Neural cell (in vitro differentiated cells): ENCODE measurements around the gene PPP2R5B. TPM values are rescaled to one million over a fixed set of nuclear protein-coding genes. Genes with fewer than 3 reads are reported as not detected.

ENCODE experiments used
- H2AFZ ChIP-seq: fragments of 200-600, 300-800 bp; sonication (generic), shearing (Covaris generic); 2 replicates; pipeline ENCODE4 v1.6.0; 2014; ENCODE audit warnings: low read depth, mild to moderate bottlenecking, antibody characterized with exemption, low read length, moderate library complexity
- H3F3A ChIP-seq: fragments of 200-600 bp; shearing (Covaris generic); 2 replicates; pipeline ENCODE4 v1.6.1; 2016; ENCODE audit warnings: mild to moderate bottlenecking, moderate library complexity, mixed read lengths, antibody characterized with exemption, low read length; ENCODE audit not compliant: insufficient read depth, poor library complexity, severe bottlenecking
- H3K27ac ChIP-seq: fragments of 200-600, 300-800 bp; sonication (generic), shearing (Covaris generic); 2 replicates; pipeline ENCODE4 v1.5.1; 2014; ENCODE audit warnings: mild to moderate bottlenecking, low read length, moderate library complexity
- H3K27me3 ChIP-seq: fragments of 300-800, 200-600 bp; sonication (generic), shearing (Covaris generic); 2 replicates; pipeline ENCODE4 v1.6.0; 2014; ENCODE audit warnings: mild to moderate bottlenecking, low read depth, low read length, moderate library complexity; ENCODE audit not compliant: insufficient read depth
- H3K36me3 ChIP-seq: fragments of 300-800, 200-600 bp; sonication (generic), shearing (Covaris generic); 2 replicates; pipeline ENCODE4 v1.5.1; 2014; ENCODE audit warnings: mild to moderate bottlenecking, antibody characterized with exemption, low read length, moderate library complexity; ENCODE audit not compliant: insufficient read depth
- H3K4me2 ChIP-seq: fragments of 300-800, 200-600 bp; sonication (generic), shearing (Covaris generic); 2 replicates; pipeline ENCODE4 v1.6.0; 2014; ENCODE audit warnings: mild to moderate bottlenecking, low read length
- H3K4me3 ChIP-seq: fragments of 300-800, 200-600 bp; sonication (generic), shearing (Covaris generic); 2 replicates; pipeline ENCODE4 v1.5.1; 2014; ENCODE audit warnings: mild to moderate bottlenecking, low read length, moderate library complexity
- H3K79me2 ChIP-seq: fragments of 200-600 bp; shearing (Covaris generic); replicated peaks from 2 replicates; pipeline ENCODE4 v1.6.0; 2014; ENCODE audit warnings: mild to moderate bottlenecking, low read length, moderate library complexity; ENCODE audit not compliant: insufficient read depth
- H3K9ac ChIP-seq: fragments of 300-800, 200-600 bp; sonication (generic), shearing (Covaris generic); 2 replicates; pipeline ENCODE4 v1.6.1; 2016; ENCODE audit warnings: mild to moderate bottlenecking, low read length, mixed read lengths
- H3K9me2 ChIP-seq: fragments of 200-600 bp; shearing (Covaris generic); 2 replicates; pipeline ENCODE4 v1.6.1; 2016; ENCODE audit warnings: mild to moderate bottlenecking, low read length, mixed read lengths; ENCODE audit not compliant: insufficient read depth
- H3K9me3 ChIP-seq: fragments of 200-600, 300-800 bp; sonication (generic), shearing (Covaris generic); 2 replicates; pipeline ENCODE4 v1.6.1; 2016; ENCODE audit warnings: mild to moderate bottlenecking, mixed run types, low read length, moderate library complexity, mixed read lengths
- H4K20me1 ChIP-seq: fragments of 200-600 bp; shearing (Covaris generic); 2 replicates; pipeline ENCODE4 v1.6.1; 2016; ENCODE audit warnings: mild to moderate bottlenecking, mixed run types; ENCODE audit not compliant: insufficient read depth
- EP300 ChIP-seq: fragments of 450-650 bp; conservative IDR thresholded peaks from 2 replicates; pipeline ENCODE4 v1.6.1; 2014; ENCODE audit warnings: antibody characterized with exemption, mild to moderate bottlenecking, moderate library complexity; ENCODE audit not compliant: poor library complexity, severe bottlenecking
- EZH2 ChIP-seq: fragments of 200-600, 300-800 bp; shearing (Covaris generic), sonication (generic); IDR thresholded peaks from 2 replicates; pipeline ENCODE4 v1.6.1; 2014; ENCODE audit warnings: antibody characterized with exemption, low read length, borderline replicate concordance, mild to moderate bottlenecking; ENCODE audit not compliant: insufficient read depth, poor library complexity, severe bottlenecking
- MXI1 ChIP-seq: fragments of 450-650 bp; conservative IDR thresholded peaks from 2 replicates; pipeline ENCODE4 v1.6.1; 2014; ENCODE audit warnings: antibody characterized with exemption, mild to moderate bottlenecking; ENCODE audit not compliant: poor library complexity, severe bottlenecking
- POLR2AphosphoS5 ChIP-seq: IDR thresholded peaks from 2 replicates; pipeline ENCODE4 v1.6.1; 2012
- RAD21 ChIP-seq: fragments of 450-650 bp; conservative IDR thresholded peaks from 2 replicates; pipeline ENCODE4 v1.6.1; 2014; ENCODE audit warnings: antibody characterized with exemption, mild to moderate bottlenecking, moderate library complexity
- SMC3 ChIP-seq: fragments of 450-650 bp; conservative IDR thresholded peaks from 2 replicates; pipeline ENCODE4 v1.6.1; 2014; ENCODE audit warnings: antibody characterized with exemption, mild to moderate bottlenecking, moderate library complexity; ENCODE audit not compliant: poor library complexity
- TAF1 ChIP-seq: IDR thresholded peaks from 2 replicates; pipeline ENCODE4 v1.6.1; 2012; ENCODE audit warnings: low read depth
- polyA plus RNA-seq: library from polyadenylated mRNA; depleted of rRNA; stranded (reverse); fragments of >200 nt; gene quantifications from 2 replicates; pipeline ENCODE4 v1.2.3, GENCODE V29; 2014
- TF ChIP-seq, protein P1 (sequence below): fragments of 450-650 bp; IDR thresholded peaks from 2 replicates; pipeline ENCODE4 v1.5.1; 2014; ENCODE audit warnings: antibody characterized with exemption, mild to moderate bottlenecking, moderate library complexity; ENCODE audit not compliant: poor library complexity, severe bottlenecking
- TF ChIP-seq, protein P2 (sequence below): IDR thresholded peaks from 2 replicates; pipeline ENCODE4 v1.6.1; 2012; ENCODE audit warnings: borderline replicate concordance

PPP2R5B gene
- polyA plus RNA-seq, 1 donor from 2014 or later = 76.1 TPM

DNA sequence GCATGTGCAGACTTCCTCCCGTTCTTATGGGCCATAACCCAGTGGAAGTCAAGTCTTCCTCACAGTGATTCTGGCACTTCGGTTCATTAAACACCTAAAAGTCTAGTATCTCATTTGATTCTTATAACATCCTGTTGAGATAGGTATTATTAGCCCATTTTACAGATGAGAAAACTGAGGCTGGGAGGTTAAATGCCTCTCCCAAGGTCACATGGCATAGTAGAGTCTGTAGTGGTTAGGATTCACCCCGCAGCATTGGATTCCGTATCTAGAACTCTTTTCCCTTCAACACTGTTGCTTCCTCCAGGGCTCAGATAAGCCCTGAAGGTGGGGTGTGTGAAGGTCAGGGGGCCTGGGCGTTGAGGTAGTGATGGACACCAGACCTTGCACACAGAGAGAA, 7.8 kb downstream of the PPP2R5B start:
- Histone ChIP-seq H4K20me1 (no peaks in the 10 kb centered on the region), H3K27me3 (no peaks in the 10 kb centered on the region), H2AFZ (no peak overlapping the region), H3K4me2 (no peak overlapping the region), H3K36me3 (peaks cover 3% of the 10 kb centered on the region), H3F3A (no peaks in the 10 kb centered on the region), H3K4me3 (no peak overlapping the region), H3K9ac (no peak overlapping the region), H3K27ac (no peak overlapping the region), H3K9me3 (no peaks in the 10 kb centered on the region), H3K79me2 (no peaks in the 10 kb centered on the region), H3K9me2 (no peaks in the 10 kb centered on the region)
- no peak for TF ChIP-seq TAF1
- no peak for TF ChIP-seq POLR2AphosphoS5
- TF ChIP-seq MXI1 = no peak
- TF ChIP-seq EZH2 = no peak

DNA sequence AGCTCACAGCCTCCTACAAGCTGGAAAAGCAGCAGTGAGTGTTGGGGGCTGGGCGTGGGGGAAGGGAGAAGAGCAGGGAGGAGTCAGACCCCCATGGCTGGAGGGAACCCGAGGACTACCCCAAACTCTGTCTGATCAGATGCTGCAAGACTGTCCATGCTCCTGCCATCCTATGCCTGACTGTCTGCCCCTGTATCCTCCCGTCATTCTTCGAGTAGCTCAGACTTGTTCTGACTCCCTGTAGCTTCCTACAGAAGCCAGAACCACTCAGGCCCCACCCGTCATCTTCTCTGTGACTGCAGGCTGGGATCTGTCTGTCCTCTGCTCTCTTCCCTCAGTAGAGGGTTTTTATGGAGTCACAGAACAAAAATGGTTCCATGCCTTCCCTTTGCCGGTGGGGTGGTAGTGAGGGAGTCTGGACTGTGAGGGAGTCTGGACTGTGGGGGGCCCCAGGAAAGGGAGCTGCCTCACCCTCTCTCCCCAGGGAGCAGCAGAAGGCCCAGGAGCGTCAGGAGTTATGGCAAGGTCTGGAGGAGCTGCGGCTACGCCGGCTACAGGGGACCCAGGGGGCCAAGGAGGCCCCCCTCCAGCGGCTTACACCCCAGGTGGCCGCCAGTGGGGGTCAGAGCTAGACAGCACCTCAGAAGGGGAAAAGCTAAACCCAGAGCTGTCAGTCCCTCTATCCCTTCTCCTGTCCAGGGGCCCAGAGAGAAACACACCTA, 8.9 kb downstream of the PPP2R5B start:
- TF ChIP-seq, protein P1, sequence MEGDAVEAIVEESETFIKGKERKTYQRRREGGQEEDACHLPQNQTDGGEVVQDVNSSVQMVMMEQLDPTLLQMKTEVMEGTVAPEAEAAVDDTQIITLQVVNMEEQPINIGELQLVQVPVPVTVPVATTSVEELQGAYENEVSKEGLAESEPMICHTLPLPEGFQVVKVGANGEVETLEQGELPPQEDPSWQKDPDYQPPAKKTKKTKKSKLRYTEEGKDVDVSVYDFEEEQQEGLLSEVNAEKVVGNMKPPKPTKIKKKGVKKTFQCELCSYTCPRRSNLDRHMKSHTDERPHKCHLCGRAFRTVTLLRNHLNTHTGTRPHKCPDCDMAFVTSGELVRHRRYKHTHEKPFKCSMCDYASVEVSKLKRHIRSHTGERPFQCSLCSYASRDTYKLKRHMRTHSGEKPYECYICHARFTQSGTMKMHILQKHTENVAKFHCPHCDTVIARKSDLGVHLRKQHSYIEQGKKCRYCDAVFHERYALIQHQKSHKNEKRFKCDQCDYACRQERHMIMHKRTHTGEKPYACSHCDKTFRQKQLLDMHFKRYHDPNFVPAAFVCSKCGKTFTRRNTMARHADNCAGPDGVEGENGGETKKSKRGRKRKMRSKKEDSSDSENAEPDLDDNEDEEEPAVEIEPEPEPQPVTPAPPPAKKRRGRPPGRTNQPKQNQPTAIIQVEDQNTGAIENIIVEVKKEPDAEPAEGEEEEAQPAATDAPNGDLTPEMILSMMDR = no peak
- TF ChIP-seq MXI1 (no peak), TAF1 (no peak), EP300 (no peak), RAD21 (no peak), POLR2AphosphoS5 (no peak), EZH2 (no peak), SMC3 (no peak)
- TF ChIP-seq, protein P2, sequence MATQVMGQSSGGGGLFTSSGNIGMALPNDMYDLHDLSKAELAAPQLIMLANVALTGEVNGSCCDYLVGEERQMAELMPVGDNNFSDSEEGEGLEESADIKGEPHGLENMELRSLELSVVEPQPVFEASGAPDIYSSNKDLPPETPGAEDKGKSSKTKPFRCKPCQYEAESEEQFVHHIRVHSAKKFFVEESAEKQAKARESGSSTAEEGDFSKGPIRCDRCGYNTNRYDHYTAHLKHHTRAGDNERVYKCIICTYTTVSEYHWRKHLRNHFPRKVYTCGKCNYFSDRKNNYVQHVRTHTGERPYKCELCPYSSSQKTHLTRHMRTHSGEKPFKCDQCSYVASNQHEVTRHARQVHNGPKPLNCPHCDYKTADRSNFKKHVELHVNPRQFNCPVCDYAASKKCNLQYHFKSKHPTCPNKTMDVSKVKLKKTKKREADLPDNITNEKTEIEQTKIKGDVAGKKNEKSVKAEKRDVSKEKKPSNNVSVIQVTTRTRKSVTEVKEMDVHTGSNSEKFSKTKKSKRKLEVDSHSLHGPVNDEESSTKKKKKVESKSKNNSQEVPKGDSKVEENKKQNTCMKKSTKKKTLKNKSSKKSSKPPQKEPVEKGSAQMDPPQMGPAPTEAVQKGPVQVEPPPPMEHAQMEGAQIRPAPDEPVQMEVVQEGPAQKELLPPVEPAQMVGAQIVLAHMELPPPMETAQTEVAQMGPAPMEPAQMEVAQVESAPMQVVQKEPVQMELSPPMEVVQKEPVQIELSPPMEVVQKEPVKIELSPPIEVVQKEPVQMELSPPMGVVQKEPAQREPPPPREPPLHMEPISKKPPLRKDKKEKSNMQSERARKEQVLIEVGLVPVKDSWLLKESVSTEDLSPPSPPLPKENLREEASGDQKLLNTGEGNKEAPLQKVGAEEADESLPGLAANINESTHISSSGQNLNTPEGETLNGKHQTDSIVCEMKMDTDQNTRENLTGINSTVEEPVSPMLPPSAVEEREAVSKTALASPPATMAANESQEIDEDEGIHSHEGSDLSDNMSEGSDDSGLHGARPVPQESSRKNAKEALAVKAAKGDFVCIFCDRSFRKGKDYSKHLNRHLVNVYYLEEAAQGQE = no peak
- Histone ChIP-seq H3F3A (no peaks in the 10 kb centered on the region), H2AFZ (no peak overlapping the region), H3K79me2 (no peaks in the 10 kb centered on the region), H3K9me2 (no peaks in the 10 kb centered on the region), H3K27me3 (no peaks in the 10 kb centered on the region), H3K9me3 (no peaks in the 10 kb centered on the region), H3K4me2 (no peak overlapping the region), H3K9ac (no peak overlapping the region), H3K27ac (no peak overlapping the region), H4K20me1 (no peaks in the 10 kb centered on the region), H3K4me3 (no peak overlapping the region), H3K36me3 (peaks cover 3% of the 10 kb centered on the region)
